Heart left ventricle (tissue), 16 donors: Measurements from ENCODE around the gene ADAMTS3. TPM values are rescaled to one million over a fixed set of nuclear protein-coding genes. Genes with fewer than 3 reads are reported as not detected.

Experiments used
- ATAC-seq, 4 donors: fragments of 200-7000 bp; cut with Tn5 transposase; one replicate each; pipeline ENCODE4 v1.9.1; 2020 to 2022; ENCODE audit warnings: moderate library complexity in 4 of 4, mild to moderate bottlenecking in 3 of 4, moderate number of reproducible peaks in 1 of 4
- DNase-seq, 5 donors: peaks; one replicate each; pipeline ENCODE4 v3.0.0-alpha.2; 2020
- H3K27ac ChIP-seq, 12 donors: fragments of 200-600 bp; sonication (generic) in 4 of 12; one replicate each; pipeline versions ENCODE4 v1.5.0 to v1.8.0; 2016 to 2022; ENCODE audit warnings: mild to moderate bottlenecking in 2 of 12
- H3K27me3 ChIP-seq, 9 donors: fragments of 200-600 bp; sonication (generic) in 2 of 9; one replicate each; pipeline versions ENCODE4 v1.5.1 to v1.8.0; 2016 to 2022; ENCODE audit warnings: mild to moderate bottlenecking in 3 of 9
- H3K36me3 ChIP-seq, 9 donors: fragments of 200-600 bp; sonication (generic) in 2 of 9; one replicate each; pipeline versions ENCODE4 v1.5.0 to v1.8.0; 2018 to 2022; ENCODE audit warnings: mild to moderate bottlenecking in 2 of 9
- H3K4me1 ChIP-seq, 12 donors: fragments of 200-600 bp; sonication (generic) in 4 of 12; one replicate each; pipeline versions ENCODE4 v1.5.0 to v1.8.0; 2016 to 2022; ENCODE audit warnings: mild to moderate bottlenecking in 3 of 12
- H3K4me3 ChIP-seq, 12 donors: fragments of 200-600 bp; sonication (generic) in 4 of 12; one replicate each; pipeline versions ENCODE4 v1.5.0 to v1.8.0; 2017 to 2022; ENCODE audit warnings: mild to moderate bottlenecking in 9 of 12, moderate library complexity in 4 of 12
- H3K9me3 ChIP-seq, 12 donors: fragments of 200-600 bp; sonication (generic) in 4 of 12; one replicate each; pipeline versions ENCODE4 v1.5.0 to v1.8.0; 2016 to 2022; ENCODE audit warnings: mild to moderate bottlenecking in 1 of 12
- CTCF ChIP-seq, 12 donors: fragments of 200-600 bp; sonication (generic) in 4 of 12; IDR thresholded peaks; one replicate each; pipeline versions ENCODE4 v1.5.0 to v1.8.0; 2018 to 2022; ENCODE audit warnings: antibody characterized with exemption in 12 of 12, mild to moderate bottlenecking in 5 of 12
- POLR2A ChIP-seq, 2 donors: fragments of 450-650 bp; IDR thresholded peaks; one replicate each; pipeline ENCODE4 v1.6.1; 2017; ENCODE audit warnings: antibody characterized with exemption in 2 of 2, mild to moderate bottlenecking in 2 of 2, moderate library complexity in 2 of 2
- WGBS, 4 donors: extraction: QIAGEN DNeasy Blood & Tissue Kit in 2 of 4; methylation state at CpG; one replicate each; pipeline versions ENCODE4 v1.1.5 to v1.1.7; 2013 to 2018; 5-methylcytosine and 5-hydroxymethylcytosine counted together
- intact Hi-C, 10 donors: fragments of 100-400 bp; cut with DNase I; formaldehyde crosslinking; loops; one replicate each; pipeline versions ENCODE4 v1.11.1 to v1.14.2; 2022
- polyA plus RNA-seq, 2 donors: library from polyadenylated mRNA; stranded (reverse); fragments of 200-250 nt; gene quantifications; one replicate each; pipeline ENCODE4 v1.2.3, GENCODE V29; 2013
- total RNA-seq, 9 donors: library from RNA; depleted of rRNA in 2 of 9; stranded (reverse); fragments of >200 nt in 2 of 9; fragmentation: NEBNext Ultra II Directional in 3 of 9; extraction: Animal tissue kit (Norgen Biotek cat#: 25700) in 3 of 9; gene quantifications; one replicate each; pipeline versions ENCODE4 v1.1.0 to v1.2.4, GENCODE V29; 2016 to 2023
- donor health status: ischemic (EF 13 %, LVEDD 7.1; RV severe dilation, severe dysfunction).
- donor health status: healthy with polysubstance abuse.
- donor health status: DM: no; HTN: yes; CAD: no.
- donor health status: DM: no; HTN: no; CAD: no.
- donor health status: ischemic (EF 25% LVEDD 6.9; RV normal size, moderate dysfunction).
- donor health status: ischemic (EF 25% LVEDD 5.7; RV mildly dilated, moderate dysfunction).
- donor health status: healthy.
- donor health status: DM: yes; HTN: yes; CAD: no.
- donor health status: ischemic (EF 35%, LVEDD 5.7; RV mildly dilated, moderate dysfunction).
- donor health status: nonischemic (EF 11% LVEDD 7.7; RV severe dilation, severe dysfunction).
- donor health status: DM: yes; HTN: yes; CAD: no.
- donor health status: PGD.
- donor health status: ischemic (EF 29% LVEDD 5.4; RV normal size, mild dysfunction).
- donor health status: nonischemic (EF 23%, LVEDD 6.1; RV moderate dilation, normal function).

The ADAMTS3 gene
- total and polyA plus RNA-seq, 11 donors: 0.08 to 3.3 (median 0.42) TPM; not detected in 1

GRCh38 chr4:72442715-72443114 lies 126.3 kb downstream of the ADAMTS3 start:
- intact Hi-C loops: no loop called here
- H3K9me3 ChIP-seq: no peaks in the 10 kb centered on the region
- no peak overlapping the region for H3K27ac ChIP-seq
- TF ChIP-seq CTCF (IDR thresholded peaks at IDR 0.05): no peak
- TF ChIP-seq POLR2A (IDR thresholded peaks at IDR 0.05): no peak
- H3K36me3 ChIP-seq: no peaks in the 10 kb centered on the region
- H3K4me1 ChIP-seq: peaks cover 0 to 10% (median 0%) of the 10 kb centered on the region in 12 donors
- no peak for ATAC-seq
- WGBS, 4 donors: 96 to 97% (median 96%) methylated on average over 5 of the region's 5 CpGs
- H3K4me3 ChIP-seq: no peak overlapping the region
- DNase-seq: no peak
- H3K27me3 ChIP-seq: no peaks in the 10 kb centered on the region

- Histone ChIP-seq H3K4me1 (peaks cover 0 to 10% (median 0%) of the 10 kb centered on the region in 12 donors), H3K27ac (no peak overlapping the region), H3K36me3 (no peaks in the 10 kb centered on the region), H3K4me3 (no peak overlapping the region), H3K27me3 (no peaks in the 10 kb centered on the region), H3K9me3 (no peaks in the 10 kb centered on the region)
- intact Hi-C loops: no loop called here
- DNase-seq (no peak), ATAC-seq (no peak)
- 53 to 71% (median 67%) methylated on average over 2 of the region's 2 CpGs for WGBS, 4 donors
- TF ChIP-seq POLR2A (IDR thresholded peaks at IDR 0.05) (no peak), CTCF (IDR thresholded peaks at IDR 0.05) (no peak)
Measured at GRCh38 chr4:72442147-72442546, 126.9 kb downstream of the ADAMTS3 start.

GRCh38 chr4:72440386-72440785 lies 128.6 kb downstream of the ADAMTS3 start:
- intact Hi-C loops: no loop called here
- H3K36me3 ChIP-seq: no peaks in the 10 kb centered on the region
- H3K9me3 ChIP-seq: no peaks in the 10 kb centered on the region
- H3K27me3 ChIP-seq: no peaks in the 10 kb centered on the region
- WGBS, 4 donors: 51 to 64% (median 61%) methylated on average over 1 of the region's 1 CpG
- ATAC-seq (no peak), DNase-seq (no peak)
- H3K27ac ChIP-seq: no peak overlapping the region
- H3K4me3 ChIP-seq: no peak overlapping the region
- H3K4me1 ChIP-seq: no peaks in the 10 kb centered on the region
- TF ChIP-seq CTCF (IDR thresholded peaks at IDR 0.05) (no peak), POLR2A (IDR thresholded peaks at IDR 0.05) (no peak)

GRCh38 chr4:72432975-72433374 lies 136.0 kb downstream of the ADAMTS3 start:
- Histone ChIP-seq H3K36me3 (no peaks in the 10 kb centered on the region), H3K4me3 (no peak overlapping the region), H3K4me1 (peaks cover 0 to 3% (median 0%) of the 10 kb centered on the region in 12 donors), H3K27ac (no peak overlapping the region), H3K27me3 (no peaks in the 10 kb centered on the region), H3K9me3 (no peaks in the 10 kb centered on the region)
- intact Hi-C loops: no loop called here
- DNase-seq (no peak), ATAC-seq (no peak)
- TF ChIP-seq CTCF (IDR thresholded peaks at IDR 0.05) (no peak), POLR2A (IDR thresholded peaks at IDR 0.05) (no peak)
- WGBS, 4 donors: 54 to 67% (median 60%) methylated on average over 2 of the region's 2 CpGs
